ENCODE results near the gene SHISAL1.

The SHISAL1 gene

GRCh38 chr22:44220727-44221680, 91.7 kb downstream of the SHISAL1 start:
- no peak for TF ChIP-seq CTCF (IDR thresholded peaks at IDR 0.05; ENCODE audit: low read depth, low read length)
- no peak overlapping the region for H3K4me3 ChIP-seq (ENCODE audit: low read depth, low read length)
- no peaks in the 10 kb centered on the region for H3K4me1 ChIP-seq
- H3K9me3 ChIP-seq, result no peaks in the 10 kb centered on the region; the same call in none of the 2 replicates
- H3K36me3 ChIP-seq, result no peaks in the 10 kb centered on the region
- no peak for DNase-seq
- H3K27me3 ChIP-seq, result no peaks in the 10 kb centered on the region

GRCh38 chr22:44219101-44219870, 93.5 kb downstream of the SHISAL1 start:
- no peak for TF ChIP-seq CTCF (IDR thresholded peaks at IDR 0.05; ENCODE audit: low read depth, low read length)
- no peak for DNase-seq
- Histone ChIP-seq H3K27me3 (no peaks in the 10 kb centered on the region), H3K4me1 (no peaks in the 10 kb centered on the region), H3K9me3 (no peaks in the 10 kb centered on the region; the same call in none of the 2 replicates), H3K4me3 (ENCODE audit: low read depth, low read length) (no peak overlapping the region), H3K36me3 (no peaks in the 10 kb centered on the region)

GRCh38 chr22:44218071-44218470, 94.7 kb downstream of the SHISAL1 start:
- Histone ChIP-seq H3K4me3 (ENCODE audit: low read depth, low read length) (no peak overlapping the region), H3K4me1 (no peaks in the 10 kb centered on the region), H3K36me3 (no peaks in the 10 kb centered on the region), H3K27me3 (no peaks in the 10 kb centered on the region), H3K9me3 (no peaks in the 10 kb centered on the region; the same call in none of the 2 replicates)
- no peak for TF ChIP-seq CTCF (IDR thresholded peaks at IDR 0.05; ENCODE audit: low read depth, low read length)
- no peak for DNase-seq

GRCh38 chr22:44217346-44217745, 95.4 kb downstream of the SHISAL1 start:
- Histone ChIP-seq H3K36me3 (no peaks in the 10 kb centered on the region), H3K9me3 (no peaks in the 10 kb centered on the region; the same call in none of the 2 replicates), H3K4me3 (ENCODE audit: low read depth, low read length) (no peak overlapping the region), H3K4me1 (no peaks in the 10 kb centered on the region), H3K27me3 (no peaks in the 10 kb centered on the region)
- TF ChIP-seq CTCF (IDR thresholded peaks at IDR 0.05; ENCODE audit: low read depth, low read length), result no peak
- no peak for DNase-seq

- no peak for TF ChIP-seq CTCF (IDR thresholded peaks at IDR 0.05; ENCODE audit: low read depth, low read length)
- DNase-seq, result no peak
- Histone ChIP-seq H3K36me3 (no peaks in the 10 kb centered on the region), H3K4me3 (ENCODE audit: low read depth, low read length) (no peak overlapping the region), H3K9me3 (no peaks in the 10 kb centered on the region; the same call in 1 of the 2 replicates), H3K27me3 (0 out of 2 replicates have a peak, but pooled peaks cover 3% of the 10 kb centered on the region), H3K4me1 (no peaks in the 10 kb centered on the region)
Measured at GRCh38 chr22:44215287-44215686, 97.5 kb downstream of the SHISAL1 start.
